Hematopoietic multipotent progenitor cell treated with erythropoietin and hydrocortisone succinate and interleukin-3 and kit ligand, for 6 days (in vitro differentiated cells): ENCODE data around the gene AKR1C1.
A peak's percentile ranks its signal among the peaks of the same experiment; 100 is the strongest.
"Not testable (repeated sequence)": the region's sequence is repeated elsewhere in the genome, so short reads cannot be mapped to it uniquely, and the experiment has no call there.

Experiments used
- DNase-seq: peaks from one replicate; pipeline ENCODE4 v3.0.0-alpha.2; 2015

The AKR1C1 gene

GRCh38 chr10:4947635-4948596, 15.3 kb upstream of the AKR1C1 start:
- no peak for DNase-seq

- DNase-seq: not testable (repeated sequence)
Measured at GRCh38 chr10:4951512-4952162, 11.6 kb upstream of the AKR1C1 start.

- DNase-seq: no peak
Measured at GRCh38 chr10:4953405-4953804, 9.8 kb upstream of the AKR1C1 start.

GRCh38 chr10:4956088-4956487, 7.1 kb upstream of the AKR1C1 start:
- DNase-seq: not testable (repeated sequence)

- not testable (repeated sequence) for DNase-seq
Measured at GRCh38 chr10:4956955-4957645, 6.1 kb upstream of the AKR1C1 start.

GRCh38 chr10:4961558-4961957, 1.7 kb upstream of the AKR1C1 start:
- DNase-seq: not testable (repeated sequence)

- not testable (repeated sequence) for DNase-seq
Measured at GRCh38 chr10:4962308-4962707, 907 bp upstream of the AKR1C1 start.

GRCh38 chr10:4963815-4964154, 570 bp downstream of the AKR1C1 start:
- DNase-seq: not testable (repeated sequence)

GRCh38 chr10:4965763-4966162, 2.5 kb downstream of the AKR1C1 start:
- DNase-seq: not testable (repeated sequence)

- not testable (repeated sequence) for DNase-seq
Measured at GRCh38 chr10:4967189-4967588, 4.0 kb downstream of the AKR1C1 start.

GRCh38 chr10:4969289-4969688, 6.1 kb downstream of the AKR1C1 start:
- not testable (repeated sequence) for DNase-seq

GRCh38 chr10:4970362-4970761, 7.1 kb downstream of the AKR1C1 start:
- not testable (repeated sequence) for DNase-seq

GRCh38 chr10:4972369-4973142, 9.3 kb downstream of the AKR1C1 start:
- not testable (repeated sequence) for DNase-seq

- not testable (repeated sequence) for DNase-seq
Measured at GRCh38 chr10:4973294-4973693, 10.1 kb downstream of the AKR1C1 start.

GRCh38 chr10:4974400-4974799, 11.2 kb downstream of the AKR1C1 start:
- not testable (repeated sequence) for DNase-seq

GRCh38 chr10:4977025-4977424, 13.8 kb downstream of the AKR1C1 start:
- DNase-seq: no peak

GRCh38 chr10:4978870-4979269, 15.7 kb downstream of the AKR1C1 start:
- DNase-seq: no peak

- DNase-seq: no peak
Measured at GRCh38 chr10:4980793-4981192, 17.6 kb downstream of the AKR1C1 start.

- DNase-seq: peak; percentile 90
Measured at GRCh38 chr10:4981722-4982471, 18.7 kb downstream of the AKR1C1 start.

- no peak for DNase-seq
Measured at GRCh38 chr10:4982764-4983226, 19.6 kb downstream of the AKR1C1 start.

- DNase-seq: no peak
Measured at GRCh38 chr10:4983615-4984216, 20.5 kb downstream of the AKR1C1 start.
